NB4 (cell line): ENCODE measurements around the gene LPGAT1.

Experiments used
- DNase-seq: peaks from one replicate; pipeline ENCODE4 v3.0.0; 2010; ENCODE audit warnings: low read depth
- H3K4me3 ChIP-seq: one replicate; pipeline ENCODE4 v1.5.1; 2011; ENCODE audit warnings: mild to moderate bottlenecking, low read depth, low read length, moderate library complexity
- CTCF ChIP-seq: IDR thresholded peaks from one replicate; pipeline ENCODE4 v1.5.1; 2012; ENCODE audit warnings: low read depth, low read length
- MAX ChIP-seq: IDR thresholded peaks from 2 replicates; pipeline ENCODE4 v1.6.1; 2011; ENCODE audit warnings: low read depth, low read length
- MYC ChIP-seq: IDR thresholded peaks from 2 replicates; pipeline ENCODE4 v1.6.1; 2011; ENCODE audit warnings: low read depth, low read length
- POLR2A ChIP-seq: IDR thresholded peaks from 2 replicates; pipeline ENCODE4 v1.6.1; 2011; ENCODE audit warnings: mild to moderate bottlenecking; ENCODE audit not compliant: insufficient read length; ENCODE audit errors: extremely low read depth

The LPGAT1 gene

GRCh38 chr1:211843018-211843417 is 12.5 kb upstream of the LPGAT1 start:
- no peak for DNase-seq
- TF ChIP-seq POLR2A (no peak), CTCF (no peak), MYC (no peak), MAX (no peak)
- H3K4me3 ChIP-seq = no peak overlapping the region

- no peak for DNase-seq
- no peak overlapping the region for H3K4me3 ChIP-seq
- TF ChIP-seq CTCF = no peak
- no peak for TF ChIP-seq MAX
- no peak for TF ChIP-seq MYC
- no peak for TF ChIP-seq POLR2A
Observed at GRCh38 chr1:211842518-211842917, 12.0 kb upstream of the LPGAT1 start.

GRCh38 chr1:211839106-211839505 is 8.5 kb upstream of the LPGAT1 start:
- H3K4me3 ChIP-seq = no peak overlapping the region
- DNase-seq = no peak
- TF ChIP-seq POLR2A (no peak), CTCF (no peak), MAX (no peak), MYC (no peak)

- TF ChIP-seq POLR2A (no peak), CTCF (no peak), MAX (no peak), MYC (no peak)
- H3K4me3 ChIP-seq = no peak overlapping the region
- DNase-seq = peak; percentile 14
Observed at GRCh38 chr1:211833174-211833820, 2.7 kb upstream of the LPGAT1 start.

- TF ChIP-seq MYC = no peak
- no peak for TF ChIP-seq CTCF
- no peak for TF ChIP-seq POLR2A
- TF ChIP-seq MAX = no peak
- no peak overlapping the region for H3K4me3 ChIP-seq
- no peak for DNase-seq
Observed at GRCh38 chr1:211832661-211833060, 2.1 kb upstream of the LPGAT1 start.
